HG03457 (cell line): ENCODE data around the gene DSPP.
"Not testable (repeated sequence)": the region's sequence is repeated elsewhere in the genome, so short reads cannot be mapped to it uniquely, and the experiment has no call there.

Source experiments
- ATAC-seq: cut with Tn5 transposase; IDR thresholded peaks from one replicate; pipeline ENCODE4 v1.9.1; 2021; ENCODE audit warnings: moderate number of reproducible peaks; ENCODE audit not compliant: unreplicated experiment

Gene DSPP

GRCh38 chr4:87608229-87608628 is at the start of gene DSPP:
Gene DSPP (plus strand): TSS chr4:87608529. CDS start chr4:87610909, 2,380 bp downstream.
- ATAC-seq, result no peak

- peak; percentile 99 for ATAC-seq
Measured at GRCh38 chr4:87559090-87559837, 49.1 kb upstream of the DSPP start.

DNA sequence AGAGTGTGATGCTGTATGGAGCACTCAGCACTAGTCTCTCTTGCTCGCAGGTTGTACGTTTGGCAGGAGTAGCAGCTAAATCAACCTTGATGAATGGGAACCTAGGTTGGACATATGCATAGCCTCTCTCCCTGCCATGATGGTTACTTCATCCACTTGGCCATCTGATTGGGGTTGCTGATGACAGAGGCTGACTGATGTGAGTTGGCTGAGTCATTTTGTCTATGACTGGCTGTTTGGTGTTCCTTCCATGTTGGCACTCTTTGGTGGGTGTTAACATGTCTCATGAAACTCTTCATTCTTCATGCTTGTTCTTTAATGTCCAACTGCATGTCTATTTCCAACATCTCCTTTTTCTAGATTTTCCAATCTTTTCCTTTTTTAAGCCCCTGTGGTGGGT is 47.5 kb upstream of the DSPP start:
- ATAC-seq, result no peak

DNA sequence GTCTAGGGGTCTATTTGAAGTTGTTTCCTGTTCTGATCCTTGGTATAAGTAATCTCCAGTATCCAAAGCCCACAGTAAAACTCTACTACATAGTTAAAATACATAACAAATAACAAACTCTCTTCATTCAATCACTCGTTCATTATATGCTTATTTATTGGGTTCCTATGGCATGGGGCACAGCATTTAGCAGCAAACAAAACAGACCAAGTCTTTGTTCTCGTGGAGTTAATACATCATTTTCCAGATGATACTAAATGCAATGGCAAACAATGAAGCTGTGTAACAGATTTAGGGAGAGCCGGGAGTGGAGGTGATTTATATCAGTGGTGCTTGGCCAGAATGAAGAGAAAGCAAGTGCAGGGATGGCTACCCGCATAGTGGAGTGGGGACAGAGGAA is 42.6 kb upstream of the DSPP start:
- ATAC-seq, result no peak

GRCh38 chr4:87566276-87566675 is 42.1 kb upstream of the DSPP start:
- ATAC-seq, result no peak

GRCh38 chr4:87567191-87567590 is 41.1 kb upstream of the DSPP start:
- ATAC-seq, result no peak

GRCh38 chr4:87570290-87570805 is 38.0 kb upstream of the DSPP start:
- no peak for ATAC-seq

DNA sequence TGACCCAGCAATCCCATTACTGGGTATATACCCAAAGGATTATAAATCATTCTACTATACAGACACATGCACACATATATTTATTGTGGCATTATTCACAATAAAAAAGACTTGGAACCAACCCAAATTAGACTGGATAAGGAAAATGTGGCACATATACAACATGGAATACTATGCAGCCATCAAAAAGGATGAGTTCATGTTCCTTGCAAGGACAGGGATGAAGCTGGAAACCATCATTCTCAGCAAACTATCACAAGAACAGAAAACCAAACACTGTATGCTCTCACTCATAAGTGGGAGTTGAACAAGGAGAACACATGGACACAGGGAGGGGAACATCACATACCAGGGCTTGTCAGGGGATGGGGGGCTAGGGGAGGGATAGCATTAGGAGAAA is 34.0 kb upstream of the DSPP start:
- not testable (repeated sequence) for ATAC-seq

GRCh38 chr4:87574996-87575395 is 33.3 kb upstream of the DSPP start:
- ATAC-seq, result no peak

GRCh38 chr4:87575408-87575807 is 32.9 kb upstream of the DSPP start:
- no peak for ATAC-seq

DNA sequence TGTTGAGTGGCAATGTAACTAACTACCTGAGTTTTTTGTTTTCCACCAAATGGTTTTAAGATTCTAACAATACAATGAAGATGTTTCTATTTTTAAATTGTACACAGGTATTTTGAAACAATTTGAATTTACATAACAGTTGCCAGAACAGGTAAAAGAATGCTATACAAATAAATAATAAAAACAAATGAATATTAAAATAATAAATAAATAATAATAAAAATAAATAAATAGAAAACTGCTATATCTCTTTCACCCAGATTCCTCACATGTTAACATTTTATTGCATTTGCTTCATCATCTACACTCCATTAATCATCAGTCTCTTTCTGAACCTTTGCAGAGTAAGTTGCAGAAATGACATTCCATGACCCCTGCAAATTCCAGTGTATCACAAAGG is 32.3 kb upstream of the DSPP start:
- no peak for ATAC-seq

- no peak for ATAC-seq
Measured at GRCh38 chr4:87579478-87579877, 28.9 kb upstream of the DSPP start.

GRCh38 chr4:87580057-87580456 is 28.3 kb upstream of the DSPP start:
- no peak for ATAC-seq

DNA sequence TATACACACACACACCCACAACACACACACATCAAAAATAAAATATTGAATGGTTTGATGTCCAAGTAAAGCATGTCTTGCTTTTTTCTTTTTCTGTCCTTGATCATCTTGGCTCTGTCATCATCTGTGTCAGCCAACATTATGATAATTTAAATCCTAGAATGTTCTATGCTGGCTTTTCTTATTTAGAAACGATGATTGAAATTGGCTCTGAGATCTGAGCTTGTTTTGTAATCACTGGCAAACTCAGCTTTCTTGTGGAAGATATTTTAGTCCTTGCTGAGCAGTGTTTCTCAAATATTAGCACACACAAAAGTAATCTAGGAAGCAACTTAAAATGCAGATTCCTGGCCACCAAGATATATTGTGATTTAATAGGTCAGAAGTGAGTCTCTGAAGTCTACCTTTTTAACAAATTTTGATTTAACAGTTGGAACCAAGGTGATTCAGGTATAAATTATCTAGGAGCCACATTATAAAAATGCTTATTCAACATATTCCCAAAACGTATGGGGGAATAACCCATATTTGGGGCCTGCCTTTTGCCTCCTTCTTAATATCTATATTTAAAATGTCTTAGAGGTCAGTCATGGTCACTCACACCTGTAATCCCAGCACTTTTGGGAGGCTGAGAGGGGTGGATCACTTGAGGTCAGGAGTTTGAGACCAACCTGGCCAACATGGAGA is 24.0 kb upstream of the DSPP start:
- ATAC-seq, result no peak

GRCh38 chr4:87589531-87589930 is 18.8 kb upstream of the DSPP start:
- ATAC-seq, result no peak

DNA sequence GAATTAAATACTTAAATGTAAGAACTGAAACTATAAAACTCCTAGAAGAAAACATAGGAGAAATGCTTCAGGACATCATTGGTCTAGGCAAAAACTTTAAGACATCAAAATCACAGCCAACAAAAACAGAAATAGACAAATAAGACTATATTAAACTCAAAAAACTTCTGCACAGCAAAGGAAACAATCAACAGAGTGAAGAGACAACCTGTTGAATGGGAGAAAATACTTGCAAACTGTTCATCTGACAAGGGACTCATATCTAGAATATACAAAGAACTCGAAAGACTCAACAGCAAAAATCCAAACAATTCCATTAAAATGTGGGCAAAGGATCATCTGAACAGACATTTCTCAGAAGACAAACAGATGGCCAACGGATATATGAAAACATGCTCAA is 16.2 kb upstream of the DSPP start:
- ATAC-seq, result no peak

- no peak for ATAC-seq
Measured at GRCh38 chr4:87601361-87601760, 7.0 kb upstream of the DSPP start.

GRCh38 chr4:87614292-87614890 is 6.1 kb downstream of the DSPP start:
- ATAC-seq, result no peak

DNA sequence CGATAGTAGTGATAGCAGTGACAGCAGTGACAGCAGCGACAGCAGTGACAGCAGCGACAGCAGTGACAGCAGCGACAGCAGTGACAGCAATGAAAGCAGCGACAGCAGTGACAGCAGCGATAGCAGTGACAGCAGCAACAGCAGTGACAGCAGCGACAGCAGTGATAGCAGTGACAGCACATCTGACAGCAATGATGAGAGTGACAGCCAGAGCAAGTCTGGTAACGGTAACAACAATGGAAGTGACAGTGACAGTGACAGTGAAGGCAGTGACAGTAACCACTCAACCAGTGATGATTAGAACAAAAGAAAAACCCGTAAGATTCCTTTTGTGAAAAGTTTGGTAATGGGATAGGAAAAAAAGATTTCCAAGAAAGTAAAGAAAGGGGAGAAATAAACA is 7.9 kb downstream of the DSPP start:
- no peak for ATAC-seq

DNA sequence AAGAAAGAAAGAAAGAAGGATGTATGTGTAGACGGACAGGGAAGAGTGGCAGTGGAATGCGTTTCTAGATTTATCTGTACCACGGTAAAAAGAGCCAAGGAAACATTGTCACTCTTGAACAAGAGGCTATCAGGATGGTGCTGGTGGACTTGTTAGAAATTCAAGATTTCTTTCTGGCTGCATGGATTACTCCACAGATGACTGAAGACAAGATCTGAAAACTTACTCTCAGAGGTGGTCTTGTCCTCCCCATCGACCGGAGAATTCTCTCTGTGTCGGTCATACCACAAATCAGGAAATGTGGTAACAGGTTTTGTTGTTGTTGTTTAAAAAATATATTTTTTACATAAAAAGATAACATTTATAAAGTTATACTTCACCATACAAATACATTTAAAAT is 11.8 kb downstream of the DSPP start:
- ATAC-seq, result no peak

- ATAC-seq, result no peak
Measured at GRCh38 chr4:87620491-87620890, 12.2 kb downstream of the DSPP start.

- no peak for ATAC-seq
Measured at GRCh38 chr4:87622303-87622702, 14.0 kb downstream of the DSPP start.
